A549 (cell line): ENCODE measurements around the gene LRFN2. TPM values are rescaled to one million over a fixed set of nuclear protein-coding genes. Genes with fewer than 3 reads are reported as not detected.

Source experiments
- ATAC-seq, 2 experiments: fragments of 200-7000 bp in 1 of 2; fragments of >200 bp in 1 of 2; cut with Nextera tagmentation in 1 of 2; cut with Tn5 transposase in 1 of 2; 3 replicates each; pipeline versions ENCODE4 v1.8.0 to v1.9.1; 2018 to 2020; ENCODE audit warnings: mild to moderate bottlenecking in 1 of 2, moderate library complexity in 1 of 2
- CTCF ChIA-PET: fragments of 300-600 bp; sonication (Branson Sonifier 250); formaldehyde crosslinking; extraction: SDS; loops from one replicate; lab custom pipeline; 2021; ENCODE audit warnings: antibody characterized with exemption, inconsistent platforms; lab: Yijun Ruan, JAX
- POLR2A ChIA-PET: fragments of 350-600 bp; formaldehyde crosslinking; extraction: SDS; loops from one replicate; lab custom pipeline; 2021; ENCODE audit warnings: antibody characterized with exemption, inconsistent platforms; lab: Yijun Ruan, JAX
- DNase-seq, 2 experiments: peaks; one replicate each; pipeline versions ENCODE4 v3.0.0 to v3.0.0-alpha.2; 2011 to 2016; ENCODE audit warnings: low read depth in 1 of 2, low spot score in 1 of 2
- FAIRE-seq: peaks from 2 replicates; lab custom pipeline; 2011; peaks lifted over from hg19 to GRCh38; lab: Jason Lieb, UNC
- H3K27ac ChIP-seq, 2 experiments: fragments of >200 bp; sonication (Bioruptor Twin); formaldehyde crosslinking; 3 replicates each; pipeline ENCODE4 v1.5.1; 2016 to 2017
- H3K4me1 ChIP-seq: fragments of >200 bp; sonication (Bioruptor Twin); formaldehyde crosslinking; 3 replicates; pipeline ENCODE4 v1.6.1; 2016
- H3K4me2 ChIP-seq: fragments of >200 bp; sonication (Bioruptor Twin); formaldehyde crosslinking; 3 replicates; pipeline ENCODE4 v1.6.1; 2016
- H3K4me3 ChIP-seq: fragments of >200 bp; sonication (Bioruptor Twin); formaldehyde crosslinking; 3 replicates; pipeline ENCODE4 v1.5.1; 2016
- H3K9me3 ChIP-seq: fragments of >200 bp; sonication (Bioruptor Twin); formaldehyde crosslinking; 3 replicates; pipeline ENCODE4 v1.6.1; 2016
- BHLHE40 ChIP-seq: IDR thresholded peaks from 2 replicates; pipeline ENCODE4 v1.6.1; 2012; ENCODE audit warnings: low read depth, low read length, inconsistent platforms
- CBX2 ChIP-seq: fragments of 200-600 bp; sonication (generic); IDR thresholded peaks from 2 replicates; pipeline ENCODE4 v1.6.1; 2016; ENCODE audit warnings: low read depth, mild to moderate bottlenecking, borderline replicate concordance
- CHD4 ChIP-seq: fragments of 200-600 bp; sonication (generic); IDR thresholded peaks from 2 replicates; pipeline ENCODE4 v1.6.1; 2016; ENCODE audit warnings: antibody characterized with exemption, mild to moderate bottlenecking, borderline replicate concordance
- CTCF ChIP-seq: fragments of >200 bp; sonication (Bioruptor Twin); formaldehyde crosslinking; IDR thresholded peaks from 3 replicates; pipeline ENCODE4 v1.5.1; 2016
- EHF ChIP-seq: fragments of 250-450 bp; sonication (Bioruptor Pico); IDR thresholded peaks from 2 replicates; pipeline ENCODE4 v1.5.0; 2020; ENCODE audit warnings: mild to moderate bottlenecking
- FOSB ChIP-seq: fragments of 250-450 bp; sonication (Bioruptor Pico); IDR thresholded peaks from 2 replicates; pipeline ENCODE4 v1.5.0; 2020; ENCODE audit warnings: mild to moderate bottlenecking, moderate library complexity
- FOSL2 ChIP-seq, 2 experiments: fragments of 450-650 bp in 1 of 2; fragments of >200 bp in 1 of 2; sonication (Bioruptor Twin) in 1 of 2; formaldehyde crosslinking; IDR thresholded peaks; 2 replicates each; pipeline versions ENCODE4 v1.5.0 to v1.6.1; 2016 to 2020; ENCODE audit warnings: mild to moderate bottlenecking in 1 of 2, moderate library complexity in 1 of 2
- HDAC2 ChIP-seq: fragments of 200-600 bp; sonication (generic); IDR thresholded peaks from 2 replicates; pipeline ENCODE4 v1.6.1; 2016
- HEYL ChIP-seq: fragments of 250-450 bp; sonication (Bioruptor Pico); IDR thresholded peaks from 2 replicates; pipeline ENCODE4 v1.8.0; 2021; ENCODE audit warnings: mild to moderate bottlenecking, moderate library complexity
- HMGXB4 ChIP-seq: fragments of 250-450 bp; sonication (Bioruptor Pico); IDR thresholded peaks from 2 replicates; pipeline ENCODE4 v1.5.0; 2021; ENCODE audit warnings: mild to moderate bottlenecking, moderate library complexity, borderline replicate concordance
- HOXA7 ChIP-seq: fragments of 250-450 bp; sonication (Bioruptor Pico); IDR thresholded peaks from 2 replicates; pipeline ENCODE4 v1.5.0; 2020; ENCODE audit warnings: mild to moderate bottlenecking, moderate library complexity
- HOXB13 ChIP-seq: fragments of 250-450 bp; sonication (Bioruptor Pico); IDR thresholded peaks from 2 replicates; pipeline ENCODE4 v1.5.0; 2020; ENCODE audit warnings: low read depth, mild to moderate bottlenecking, moderate library complexity
- HOXB5 ChIP-seq: fragments of 250-450 bp; sonication (Bioruptor Pico); IDR thresholded peaks from 2 replicates; pipeline ENCODE4 v1.5.0; 2020; ENCODE audit warnings: mild to moderate bottlenecking, moderate library complexity
- JUN ChIP-seq, 2 experiments: fragments of >200 bp; sonication (Bioruptor Twin); formaldehyde crosslinking; IDR thresholded peaks; 2 replicates in 1 of 2; 3 replicates in 1 of 2; pipeline ENCODE4 v1.6.1; 2016 to 2017
- MAZ ChIP-seq: fragments of 150-350 bp; IDR thresholded peaks from 2 replicates; pipeline ENCODE4 v1.6.1; 2014; ENCODE audit warnings: antibody characterized with exemption, low read depth, low read length, borderline replicate concordance
- MYC ChIP-seq: IDR thresholded peaks from 2 replicates; pipeline ENCODE4 v1.6.1; 2012; ENCODE audit warnings: mild to moderate bottlenecking, inconsistent platforms, low read length, improper control_type of control experiment, borderline replicate concordance
- NPAS2 ChIP-seq: fragments of 250-450 bp; sonication (Bioruptor Pico); IDR thresholded peaks from 2 replicates; pipeline ENCODE4 v1.8.0; 2022; ENCODE audit warnings: mild to moderate bottlenecking, moderate library complexity, borderline replicate concordance
- POLR2A ChIP-seq: IDR thresholded peaks from 2 replicates; pipeline ENCODE4 v1.6.1; 2012; ENCODE audit warnings: mild to moderate bottlenecking, low read length
- RCOR1 ChIP-seq: fragments of 150-350 bp; IDR thresholded peaks from 2 replicates; pipeline ENCODE4 v1.6.1; 2014; ENCODE audit warnings: antibody characterized with exemption, low read length, low read depth
- RFX5 ChIP-seq: fragments of 450-650 bp; IDR thresholded peaks from 2 replicates; pipeline ENCODE4 v1.7.1; 2014; ENCODE audit warnings: antibody characterized with exemption, mild to moderate bottlenecking, moderate library complexity
- RNF2 ChIP-seq: fragments of 200-600 bp; sonication (generic); IDR thresholded peaks from 2 replicates; pipeline ENCODE4 v1.6.1; 2016; ENCODE audit warnings: low read depth, mild to moderate bottlenecking, antibody characterized with exemption, moderate library complexity, borderline replicate concordance
- SREBF2 ChIP-seq: fragments of 450-650 bp; IDR thresholded peaks from 2 replicates; pipeline ENCODE4 v1.6.1; 2014; ENCODE audit warnings: mild to moderate bottlenecking, moderate library complexity
- TP53 ChIP-seq: fragments of 250-450 bp; sonication (Bioruptor Pico); IDR thresholded peaks from 2 replicates; pipeline ENCODE4 v1.5.0; 2021; ENCODE audit warnings: mild to moderate bottlenecking, moderate library complexity
- ZNF302 ChIP-seq: fragments of 250-450 bp; sonication (Bioruptor Pico); IDR thresholded peaks from 2 replicates; pipeline ENCODE4 v1.9.0; 2021; ENCODE audit warnings: inconsistent platforms, mild to moderate bottlenecking, moderate library complexity
- WGBS: methylation state at CpG from one replicate; pipeline ENCODE4 v1.1.6; 2017; ENCODE audit errors: missing lambda C conversion rate; 5-methylcytosine and 5-hydroxymethylcytosine counted together
- polyA plus RNA-seq, 4 experiments: library from polyadenylated mRNA; depleted of rRNA in 3 of 4; stranded (reverse); fragments of >200 nt; fragmentation: RNase III in 1 of 4; extraction: RNeasy Plus Mini Kit Qiagen cat#74134 plus additional on column Dnase treatment in 1 of 4; gene quantifications; 2 replicates in 3 of 4; 3 replicates in 1 of 4; pipeline ENCODE4 v1.2.3, GENCODE V29; 2011 to 2017
- TF ChIP-seq, protein P1 (sequence below): IDR thresholded peaks from 2 replicates; pipeline ENCODE4 v1.6.1; 2012
- TF ChIP-seq, protein P2 (sequence below): fragments of 200-600 bp; sonication (generic); IDR thresholded peaks from 2 replicates; pipeline ENCODE4 v1.6.1; 2016; ENCODE audit warnings: antibody characterized with exemption, mild to moderate bottlenecking, moderate library complexity

The LRFN2 gene
- polyA plus RNA-seq, 2 of the 4 experiments (the other 2 are of a cell fraction): not detected

DNA sequence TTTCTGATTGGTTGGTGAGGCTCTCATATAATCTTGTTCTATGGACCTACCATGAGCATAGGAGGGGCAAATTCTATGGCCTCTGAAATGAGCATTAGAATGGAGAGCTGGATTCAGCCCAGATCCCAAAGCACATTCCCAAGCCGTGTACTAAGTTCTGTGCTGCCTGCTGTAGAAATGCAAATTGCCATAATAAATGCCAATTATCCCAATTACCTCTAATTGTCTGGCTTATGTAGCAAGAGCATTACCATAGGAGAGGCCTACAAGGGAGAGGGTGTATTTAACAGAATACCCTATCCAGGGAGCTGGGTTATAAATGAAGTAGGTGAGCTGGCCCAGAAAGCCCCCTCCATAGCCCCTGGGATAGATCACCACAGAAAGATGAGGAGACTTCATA, 126.8 kb downstream of the LRFN2 start:
- CTCF ChIA-PET: no interaction called here
- no peak for TF ChIP-seq RCOR1
- TF ChIP-seq HMGXB4 (CRISPR knock-in tag): no peak
- no peak for TF ChIP-seq HOXA7 (CRISPR knock-in tag)
- no peak for TF ChIP-seq CTCF
- TF ChIP-seq RNF2: no peak
- no peak for TF ChIP-seq HEYL (CRISPR knock-in tag)
- no peak for TF ChIP-seq HOXB5
- no peak for TF ChIP-seq HDAC2
- TF ChIP-seq POLR2A: no peak
- TF ChIP-seq HOXB13 (CRISPR knock-in tag): no peak
- no peak for TF ChIP-seq TP53 (CRISPR knock-in tag)
- no peak for TF ChIP-seq RFX5
- TF ChIP-seq MAZ: no peak

DNA sequence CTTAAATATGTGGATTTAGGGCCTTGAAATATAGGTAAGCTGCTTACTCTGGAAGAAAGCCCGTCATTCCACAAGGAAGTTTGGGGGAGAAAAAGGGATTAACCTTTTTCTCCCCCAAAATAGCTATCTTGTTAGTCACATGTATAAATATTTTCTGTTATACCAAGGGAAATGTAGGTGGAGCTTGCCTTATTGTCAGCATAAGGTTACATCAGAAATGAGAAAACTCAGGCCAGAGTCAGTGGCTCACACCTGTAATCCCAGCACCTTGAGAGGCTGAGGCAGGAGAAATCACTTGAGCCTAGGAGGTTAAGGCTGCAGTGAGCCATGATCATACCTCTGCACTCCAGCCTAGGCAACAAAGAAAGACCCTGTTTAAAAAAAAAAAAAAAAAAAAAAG, 129.9 kb downstream of the LRFN2 start:
- ChIA-PET CTCF (no interaction called here), POLR2A (interaction anchor here (0.7 kb wide), 1 partner anchor 1342 kb away, joined by 6 read pairs; the partner anchor contains the start of gene SAYSD1)
- H3K4me2 ChIP-seq: no peak overlapping the region
- TF ChIP-seq CTCF: no peak
- no peak for TF ChIP-seq BHLHE40
- TF ChIP-seq CBX2: no peak
- no peak for TF ChIP-seq EHF (CRISPR knock-in tag)
- TF ChIP-seq HOXB13 (CRISPR knock-in tag): no peak
- TF ChIP-seq FOSL2 (IDR thresholded peaks at IDR 0.05): no peak
- no peak for TF ChIP-seq FOSL2 (CRISPR knock-in tag; IDR thresholded peaks at IDR 0.05)
- TF ChIP-seq RNF2: no peak
- TF ChIP-seq SREBF2: no peak
- TF ChIP-seq, protein P1, sequence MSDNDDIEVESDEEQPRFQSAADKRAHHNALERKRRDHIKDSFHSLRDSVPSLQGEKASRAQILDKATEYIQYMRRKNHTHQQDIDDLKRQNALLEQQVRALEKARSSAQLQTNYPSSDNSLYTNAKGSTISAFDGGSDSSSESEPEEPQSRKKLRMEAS: no peak
- no peak for TF ChIP-seq POLR2A
- no peak for TF ChIP-seq NPAS2 (CRISPR knock-in tag)
- no peak for TF ChIP-seq MYC
- TF ChIP-seq FOSB (CRISPR knock-in tag): no peak
- TF ChIP-seq JUN (IDR thresholded peaks at IDR 0.05): no peak
- no peak for TF ChIP-seq ZNF302
- TF ChIP-seq, protein P2, sequence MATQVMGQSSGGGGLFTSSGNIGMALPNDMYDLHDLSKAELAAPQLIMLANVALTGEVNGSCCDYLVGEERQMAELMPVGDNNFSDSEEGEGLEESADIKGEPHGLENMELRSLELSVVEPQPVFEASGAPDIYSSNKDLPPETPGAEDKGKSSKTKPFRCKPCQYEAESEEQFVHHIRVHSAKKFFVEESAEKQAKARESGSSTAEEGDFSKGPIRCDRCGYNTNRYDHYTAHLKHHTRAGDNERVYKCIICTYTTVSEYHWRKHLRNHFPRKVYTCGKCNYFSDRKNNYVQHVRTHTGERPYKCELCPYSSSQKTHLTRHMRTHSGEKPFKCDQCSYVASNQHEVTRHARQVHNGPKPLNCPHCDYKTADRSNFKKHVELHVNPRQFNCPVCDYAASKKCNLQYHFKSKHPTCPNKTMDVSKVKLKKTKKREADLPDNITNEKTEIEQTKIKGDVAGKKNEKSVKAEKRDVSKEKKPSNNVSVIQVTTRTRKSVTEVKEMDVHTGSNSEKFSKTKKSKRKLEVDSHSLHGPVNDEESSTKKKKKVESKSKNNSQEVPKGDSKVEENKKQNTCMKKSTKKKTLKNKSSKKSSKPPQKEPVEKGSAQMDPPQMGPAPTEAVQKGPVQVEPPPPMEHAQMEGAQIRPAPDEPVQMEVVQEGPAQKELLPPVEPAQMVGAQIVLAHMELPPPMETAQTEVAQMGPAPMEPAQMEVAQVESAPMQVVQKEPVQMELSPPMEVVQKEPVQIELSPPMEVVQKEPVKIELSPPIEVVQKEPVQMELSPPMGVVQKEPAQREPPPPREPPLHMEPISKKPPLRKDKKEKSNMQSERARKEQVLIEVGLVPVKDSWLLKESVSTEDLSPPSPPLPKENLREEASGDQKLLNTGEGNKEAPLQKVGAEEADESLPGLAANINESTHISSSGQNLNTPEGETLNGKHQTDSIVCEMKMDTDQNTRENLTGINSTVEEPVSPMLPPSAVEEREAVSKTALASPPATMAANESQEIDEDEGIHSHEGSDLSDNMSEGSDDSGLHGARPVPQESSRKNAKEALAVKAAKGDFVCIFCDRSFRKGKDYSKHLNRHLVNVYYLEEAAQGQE: no peak
- TF ChIP-seq CHD4: no peak
- FAIRE-seq: no peak
- no peak for ATAC-seq
- no peak overlapping the region for H3K27ac ChIP-seq
- H3K9me3 ChIP-seq: no peaks in the 10 kb centered on the region
- H3K4me1 ChIP-seq: no peaks in the 10 kb centered on the region
- 26% methylated on average over 1 of the region's 1 CpG for WGBS
- no peak for DNase-seq
- no peak overlapping the region for H3K4me3 ChIP-seq

More for the DNA sequence above, 126.8 kb downstream of the LRFN2 start:
- POLR2A ChIA-PET: no interaction called here
- ATAC-seq: no peak
- H3K4me1 ChIP-seq: no peaks in the 10 kb centered on the region
- no peak for FAIRE-seq
- H3K4me2 ChIP-seq: no peak overlapping the region
- no peaks in the 10 kb centered on the region for H3K9me3 ChIP-seq
- 29% methylated on average over 1 of the region's 1 CpG for WGBS
- no peak overlapping the region for H3K4me3 ChIP-seq
- no peak for DNase-seq
- H3K27ac ChIP-seq: no peak overlapping the region
